ENCODE measurements around the gene MAN1A2. TPM values are rescaled to one million over a fixed set of nuclear protein-coding genes. Genes with fewer than 3 reads are reported as not detected.

Gene MAN1A2
- total RNA-seq, 1 donor: 43.7 TPM

- no peak overlapping the region for H3K4me3 ChIP-seq (ENCODE audit: low read depth, low read length)
- no peak for TF ChIP-seq CTCF (IDR thresholded peaks at IDR 0.05; ENCODE audit: insufficient read depth, low read length)
- no peak for DNase-seq (ENCODE audit: low read depth)
Measured at GRCh38 chr1:117495068-117495467, 127.8 kb downstream of the MAN1A2 start.

- no peak for DNase-seq (ENCODE audit: low read depth)
- TF ChIP-seq CTCF (IDR thresholded peaks at IDR 0.05; ENCODE audit: insufficient read depth, low read length): no peak
- no peak overlapping the region for H3K4me3 ChIP-seq (ENCODE audit: low read depth, low read length)
Measured at GRCh38 chr1:117499071-117499470, 131.8 kb downstream of the MAN1A2 start.

- no peak for TF ChIP-seq CTCF (IDR thresholded peaks at IDR 0.05; ENCODE audit: insufficient read depth, low read length)
- H3K4me3 ChIP-seq (ENCODE audit: low read depth, low read length): no peak overlapping the region
- DNase-seq (ENCODE audit: low read depth): no peak
Measured at GRCh38 chr1:117500584-117500983, 133.3 kb downstream of the MAN1A2 start.

- DNase-seq (ENCODE audit: low read depth): peak; percentile 29
- no peak for TF ChIP-seq CTCF (IDR thresholded peaks at IDR 0.05; ENCODE audit: insufficient read depth, low read length)
- H3K4me3 ChIP-seq (ENCODE audit: low read depth, low read length): no peak overlapping the region
Measured at GRCh38 chr1:117501281-117501680, 134.0 kb downstream of the MAN1A2 start.

GRCh38 chr1:117511273-117511672 lies 144.0 kb downstream of the MAN1A2 start:
- no peak for TF ChIP-seq CTCF (IDR thresholded peaks at IDR 0.05; ENCODE audit: insufficient read depth, low read length)
- no peak for DNase-seq (ENCODE audit: low read depth)

GRCh38 chr1:117512728-117513321 lies 145.6 kb downstream of the MAN1A2 start:
- no peak overlapping the region for H3K4me3 ChIP-seq (ENCODE audit: low read depth, low read length)
- peak; percentile 62 for DNase-seq (ENCODE audit: low read depth)
- TF ChIP-seq CTCF (IDR thresholded peaks at IDR 0.05; ENCODE audit: insufficient read depth, low read length): peak; percentile 64

More at GRCh38 chr1:117511273-117511672, 144.0 kb downstream of the MAN1A2 start:
- H3K4me3 ChIP-seq (ENCODE audit: low read depth, low read length): no peak overlapping the region

- no peak for DNase-seq (ENCODE audit: low read depth)
- no peak overlapping the region for H3K4me3 ChIP-seq (ENCODE audit: low read depth, low read length)
- no peak for TF ChIP-seq CTCF (IDR thresholded peaks at IDR 0.05; ENCODE audit: insufficient read depth, low read length)
Measured at GRCh38 chr1:117523111-117523510, 155.9 kb downstream of the MAN1A2 start.

Data from fibroblast of the aortic adventitia (primary cell).